Eye (tissue), 1 donor: ENCODE data around the gene STX4.
A peak's percentile ranks its signal among the peaks of the same experiment; 100 is the strongest.

ENCODE experiments used
- DNase-seq: peaks from one replicate; pipeline ENCODE4 v3.0.0-alpha.2; 2015

The STX4 gene

GRCh38 chr16:31071861-31072260, 38.5 kb downstream of the STX4 start:
- DNase-seq = peak; percentile 72

DNA sequence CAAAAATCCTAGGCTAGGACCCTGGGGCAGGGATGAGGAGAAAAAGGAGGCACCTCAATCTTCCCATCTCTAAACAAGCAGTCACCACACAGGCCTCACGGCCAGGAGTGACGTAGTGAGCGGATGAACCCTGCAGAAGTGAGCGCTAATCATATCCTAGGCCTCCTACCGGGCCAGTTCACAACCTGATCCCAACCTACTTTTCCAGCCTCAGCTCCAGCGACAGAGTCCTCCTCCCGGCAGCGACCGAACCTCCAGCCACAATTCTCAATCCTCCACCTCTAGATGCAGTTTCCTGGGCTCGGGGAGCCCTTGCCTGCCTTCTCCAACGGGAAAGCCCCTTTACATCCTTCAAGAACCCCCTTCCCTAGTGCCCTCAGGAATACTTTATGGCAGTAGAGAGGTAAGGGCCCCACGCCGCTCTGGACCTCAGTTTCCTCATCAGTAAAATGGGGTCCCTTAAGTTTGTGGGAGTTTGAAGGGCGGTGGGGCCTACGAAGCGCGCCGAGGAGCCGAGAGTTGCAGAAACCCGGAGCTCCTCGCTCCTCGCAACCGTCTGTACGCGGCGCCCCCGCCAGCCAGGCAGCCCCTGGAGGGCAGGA, 39.3 kb downstream of the STX4 start:
- DNase-seq = no peak

- DNase-seq = peak; percentile 98
Observed at GRCh38 chr16:31073142-31073969, 40.0 kb downstream of the STX4 start.

GRCh38 chr16:31073970-31074813, 40.8 kb downstream of the STX4 start, which contains the start of the genes ZNF646 and ZNF668:
ZNF646 (plus strand) TSS chr16:31074422; CDS start chr16:31076325, 1,903 bp downstream.
ZNF668 (minus strand) TSS chr16:31074240; CDS start chr16:31064459, 9,781 bp downstream.
- peak; percentile 99 for DNase-seq

DNA sequence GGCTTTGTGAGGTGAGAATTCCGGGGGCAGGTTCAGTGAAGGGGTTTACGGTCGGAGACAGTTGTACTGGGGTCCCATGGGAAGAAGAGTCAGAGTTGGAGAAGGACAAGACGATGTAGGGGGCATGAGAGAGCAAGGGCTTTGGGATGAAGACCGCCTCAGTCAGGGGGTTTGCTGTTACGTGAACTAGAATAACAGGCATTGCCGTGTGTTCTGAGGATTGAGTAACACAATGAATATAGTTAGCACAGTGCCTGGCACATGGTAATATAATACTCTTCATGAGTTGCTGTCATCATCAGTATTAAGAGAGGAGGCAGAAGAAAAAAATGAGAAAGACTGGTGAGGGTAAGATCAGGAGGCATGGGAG, 41.4 kb downstream of the STX4 start:
- DNase-seq = no peak

- DNase-seq = no peak
Observed at GRCh38 chr16:31076319-31076718, 43.0 kb downstream of the STX4 start.

DNA sequence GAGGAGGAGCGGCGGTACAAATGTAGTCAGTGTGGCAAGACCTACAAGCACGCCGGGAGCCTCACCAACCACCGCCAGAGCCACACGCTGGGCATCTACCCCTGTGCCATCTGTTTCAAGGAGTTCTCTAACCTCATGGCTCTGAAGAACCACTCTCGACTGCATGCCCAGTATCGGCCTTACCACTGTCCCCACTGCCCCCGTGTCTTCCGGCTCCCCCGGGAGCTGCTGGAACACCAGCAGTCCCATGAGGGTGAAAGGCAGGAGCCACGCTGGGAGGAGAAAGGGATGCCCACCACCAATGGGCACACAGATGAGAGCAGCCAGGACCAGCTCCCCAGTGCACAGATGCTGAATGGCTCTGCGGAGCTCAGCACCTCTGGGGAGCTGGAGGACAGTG, 43.7 kb downstream of the STX4 start:
- no peak for DNase-seq

DNA sequence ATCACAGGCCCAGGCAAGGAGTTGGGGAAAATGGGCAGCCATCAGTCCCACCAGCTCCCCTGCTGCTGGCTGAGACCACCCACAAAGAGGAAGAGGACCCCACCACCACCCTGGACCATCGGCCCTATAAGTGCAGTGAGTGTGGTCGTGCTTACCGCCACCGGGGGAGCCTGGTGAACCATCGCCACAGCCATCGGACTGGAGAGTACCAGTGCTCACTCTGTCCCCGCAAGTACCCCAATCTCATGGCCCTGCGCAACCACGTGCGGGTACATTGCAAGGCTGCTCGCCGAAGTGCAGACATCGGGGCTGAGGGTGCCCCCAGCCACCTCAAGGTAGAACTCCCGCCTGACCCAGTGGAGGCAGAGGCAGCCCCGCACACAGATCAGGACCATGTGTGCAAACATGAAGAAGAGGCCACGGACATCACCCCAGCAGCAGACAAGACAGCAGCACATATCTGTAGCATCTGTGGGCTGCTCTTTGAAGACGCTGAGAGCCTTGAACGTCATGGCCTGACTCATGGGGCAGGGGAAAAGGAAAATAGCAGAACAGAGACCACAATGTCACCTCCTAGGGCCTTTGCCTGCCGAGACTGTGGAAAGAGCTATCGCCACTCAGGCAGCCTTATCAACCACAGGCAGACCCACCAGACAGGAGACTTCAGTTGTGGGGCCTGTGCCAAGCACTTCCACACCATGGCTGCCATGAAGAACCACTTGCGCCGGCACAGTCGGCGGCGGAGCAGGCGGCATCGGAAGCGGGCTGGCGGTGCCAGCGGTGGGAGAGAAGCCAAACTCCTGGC, 44.4 kb downstream of the STX4 start:
- DNase-seq = no peak

GRCh38 chr16:31078597-31079341, 45.4 kb downstream of the STX4 start:
- DNase-seq = no peak

DNA sequence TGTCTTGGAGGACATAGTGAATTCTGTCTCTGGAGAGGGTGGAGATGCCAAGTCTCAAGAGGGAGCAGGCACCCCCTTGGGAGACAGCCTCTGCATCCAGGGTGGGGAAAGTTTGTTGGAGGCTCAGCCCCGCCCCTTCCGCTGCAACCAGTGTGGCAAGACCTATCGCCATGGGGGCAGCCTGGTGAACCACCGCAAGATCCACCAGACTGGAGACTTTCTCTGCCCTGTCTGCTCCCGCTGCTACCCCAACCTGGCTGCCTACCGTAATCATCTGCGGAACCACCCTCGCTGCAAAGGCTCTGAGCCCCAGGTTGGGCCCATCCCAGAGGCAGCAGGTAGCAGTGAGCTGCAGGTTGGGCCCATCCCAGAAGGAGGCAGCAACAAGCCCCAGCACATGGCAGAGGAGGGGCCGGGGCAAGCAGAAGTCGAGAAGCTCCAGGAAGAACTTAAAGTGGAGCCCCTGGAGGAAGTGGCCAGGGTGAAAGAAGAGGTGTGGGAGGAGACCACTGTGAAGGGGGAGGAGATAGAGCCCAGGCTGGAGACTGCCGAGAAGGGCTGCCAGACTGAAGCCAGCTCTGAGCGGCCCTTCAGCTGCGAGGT, 46.1 kb downstream of the STX4 start:
- DNase-seq = no peak

- DNase-seq = no peak
Observed at GRCh38 chr16:31080035-31080629, 46.8 kb downstream of the STX4 start.

DNA sequence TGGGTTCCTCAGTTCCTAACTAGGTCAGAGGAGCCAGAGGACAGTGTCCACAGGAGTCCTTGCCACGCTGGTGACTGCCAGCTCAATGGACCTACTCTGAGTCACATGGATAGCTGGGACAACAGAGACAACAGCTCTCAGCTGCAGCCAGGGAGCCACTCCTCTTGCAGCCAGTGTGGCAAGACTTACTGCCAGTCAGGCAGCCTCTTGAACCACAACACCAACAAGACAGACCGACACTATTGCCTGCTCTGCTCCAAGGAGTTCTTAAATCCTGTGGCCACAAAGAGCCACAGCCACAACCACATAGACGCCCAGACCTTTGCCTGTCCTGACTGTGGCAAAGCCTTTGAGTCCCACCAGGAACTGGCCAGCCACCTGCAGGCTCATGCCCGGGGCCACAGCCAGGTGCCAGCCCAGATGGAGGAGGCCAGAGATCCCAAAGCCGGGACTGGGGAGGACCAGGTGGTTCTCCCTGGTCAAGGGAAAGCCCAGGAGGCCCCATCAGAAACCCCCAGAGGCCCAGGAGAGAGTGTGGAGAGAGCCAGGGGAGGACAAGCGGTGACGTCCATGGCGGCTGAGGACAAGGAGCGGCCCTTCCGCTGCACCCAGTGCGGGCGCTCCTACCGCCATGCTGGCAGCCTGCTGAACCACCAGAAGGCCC, 47.5 kb downstream of the STX4 start:
- no peak for DNase-seq

DNA sequence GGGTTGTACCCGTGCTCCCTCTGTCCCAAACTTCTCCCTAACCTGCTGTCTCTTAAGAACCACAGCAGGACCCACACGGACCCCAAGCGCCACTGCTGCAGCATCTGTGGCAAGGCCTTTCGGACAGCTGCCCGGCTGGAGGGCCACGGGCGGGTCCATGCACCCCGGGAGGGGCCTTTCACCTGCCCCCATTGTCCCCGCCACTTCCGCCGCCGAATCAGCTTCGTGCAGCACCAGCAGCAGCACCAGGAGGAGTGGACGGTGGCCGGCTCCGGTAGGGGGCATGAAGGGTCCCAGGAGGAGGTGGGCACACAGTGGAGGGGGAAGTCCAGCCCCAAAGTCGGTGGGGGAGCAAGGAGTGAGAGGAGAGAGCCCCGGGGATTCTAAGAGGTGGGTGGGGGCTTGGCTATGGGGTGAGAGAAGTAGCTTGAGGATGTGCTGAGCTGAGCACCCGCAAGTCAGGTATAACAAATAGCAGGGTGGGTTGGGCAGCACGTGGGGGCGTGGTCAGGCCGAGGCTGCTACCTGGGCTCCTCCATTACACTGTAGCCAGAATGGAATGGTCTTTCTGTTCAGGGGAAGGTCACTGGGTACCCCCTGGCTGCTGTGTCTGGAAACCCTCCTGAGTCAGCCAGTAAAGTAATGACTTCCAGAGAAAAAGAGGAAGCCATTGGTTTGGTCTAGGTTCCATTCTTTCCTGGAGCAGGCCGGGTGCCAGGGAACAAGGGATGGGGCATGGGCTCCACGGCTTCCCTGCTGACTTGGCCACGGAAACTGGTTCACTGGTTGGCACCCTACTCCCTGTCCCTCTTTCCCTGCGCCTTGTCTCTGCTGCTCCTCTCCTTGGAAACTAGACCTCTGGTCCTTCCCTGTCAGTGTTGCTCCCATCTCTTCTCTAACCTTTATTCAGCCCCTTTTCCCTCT, 48.3 kb downstream of the STX4 start:
- no peak for DNase-seq

GRCh38 chr16:31082368-31083045, 49.1 kb downstream of the STX4 start:
- DNase-seq = no peak

GRCh38 chr16:31083081-31083480, 49.7 kb downstream of the STX4 start:
- DNase-seq = no peak

DNA sequence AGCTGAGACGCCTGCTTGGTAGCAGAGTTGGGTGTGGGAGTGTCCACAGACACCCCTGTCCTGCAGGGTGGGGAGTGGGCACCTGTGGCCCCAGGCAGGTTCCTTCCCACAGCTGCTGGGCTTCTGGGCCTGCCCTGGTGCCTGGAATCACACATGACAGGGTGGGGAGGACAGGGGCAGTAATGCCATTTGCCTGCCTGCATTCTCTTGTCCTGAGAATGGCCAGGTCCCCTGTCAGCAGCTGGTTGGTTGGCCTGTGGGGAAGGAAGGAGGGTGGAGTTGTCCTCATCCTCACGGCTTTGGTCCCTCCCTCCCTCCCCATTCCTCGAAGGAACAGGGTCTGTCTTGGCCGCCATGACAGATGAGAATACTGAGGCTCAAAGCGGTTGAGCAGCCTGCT, 50.2 kb downstream of the STX4 start:
- no peak for DNase-seq

DNA sequence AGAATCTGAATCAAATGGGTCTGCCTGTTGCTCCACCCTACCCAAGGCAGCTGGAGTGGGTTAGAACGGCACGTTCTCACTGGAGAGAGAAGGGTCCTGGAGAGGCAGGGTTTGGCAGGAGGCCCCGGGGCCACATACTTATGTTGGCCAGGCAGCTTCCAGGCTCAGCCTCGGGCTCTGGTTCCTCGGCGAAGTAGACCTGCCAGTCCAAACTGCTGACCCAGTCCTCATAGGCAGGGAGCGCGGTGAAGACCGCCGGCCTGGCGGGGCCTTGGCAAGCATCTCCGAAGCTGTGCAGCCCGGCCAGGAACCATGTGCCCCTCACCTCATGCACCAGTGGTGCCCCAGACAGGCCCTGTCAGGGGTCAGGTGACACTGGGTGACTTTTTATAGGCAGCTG, 50.6 kb downstream of the STX4 start:
- DNase-seq = no peak

DNA sequence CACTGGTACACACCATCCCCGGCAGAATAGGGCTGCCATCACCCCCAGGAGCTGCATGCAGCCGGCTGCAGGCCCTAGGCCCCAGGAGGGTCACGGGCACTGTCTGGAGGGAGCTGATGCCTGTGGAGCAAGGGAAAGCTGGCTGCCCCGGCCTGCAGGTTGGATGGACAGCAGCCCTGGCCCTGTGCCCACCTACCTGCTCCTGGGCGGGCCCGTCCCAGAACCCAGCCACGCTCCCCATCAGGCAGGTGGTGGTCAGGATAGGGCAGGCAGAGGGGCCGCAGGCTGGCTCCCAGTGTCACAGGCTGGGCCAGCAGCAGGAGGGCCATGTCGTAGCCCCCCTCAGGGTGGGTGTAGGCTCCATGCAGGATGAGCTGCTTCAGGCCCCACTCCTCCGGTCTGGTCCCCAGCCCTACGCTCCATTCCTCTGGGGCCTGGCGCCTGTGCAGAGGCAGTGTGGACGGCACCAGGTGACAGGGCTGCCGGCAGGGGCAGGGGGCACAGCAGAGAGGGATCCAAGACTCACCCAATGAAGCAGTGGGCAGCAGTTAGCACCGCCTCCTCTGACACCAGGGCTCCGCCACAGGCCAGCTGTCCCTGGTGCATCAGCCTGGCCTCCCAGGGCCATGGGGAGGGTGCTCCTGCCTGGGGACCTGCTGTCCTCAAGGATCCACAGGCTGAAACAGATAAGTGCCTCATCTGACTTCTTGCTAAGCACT, 51.4 kb downstream of the STX4 start:
- DNase-seq = no peak
